Measurements from ENCODE around the gene RYR3.
"Not testable (repeated sequence)": the region's sequence is repeated elsewhere in the genome, so short reads cannot be mapped to it uniquely, and the experiment has no call there.

The RYR3 gene

GRCh38 chr15:33598382-33598781 is 287.6 kb downstream of the RYR3 start:
- not testable (repeated sequence) for DNase-seq

GRCh38 chr15:33600212-33600611 is 289.4 kb downstream of the RYR3 start:
- DNase-seq = no peak

GRCh38 chr15:33601461-33601860 is 290.7 kb downstream of the RYR3 start:
- no peak for DNase-seq

DNA sequence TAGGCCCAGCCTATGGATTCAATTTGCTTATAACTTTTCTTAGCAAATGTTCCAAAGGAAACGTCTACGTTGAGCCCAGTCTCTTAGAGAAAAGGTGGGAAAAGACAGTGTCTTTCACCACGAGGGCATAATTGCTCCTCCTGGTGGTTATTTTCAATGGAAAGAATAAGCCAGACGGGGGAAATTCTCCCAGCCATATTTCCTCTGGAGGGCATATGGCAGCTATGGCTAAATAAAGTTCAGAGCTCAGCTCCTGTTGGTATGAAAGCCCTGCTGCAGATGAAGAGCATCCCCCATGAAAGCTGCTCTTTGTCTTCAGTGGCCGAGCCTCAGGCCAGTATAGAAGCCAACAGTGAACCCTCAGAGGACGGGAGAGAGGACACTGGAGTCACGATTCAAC is 297.9 kb downstream of the RYR3 start:
- no peak for DNase-seq

DNA sequence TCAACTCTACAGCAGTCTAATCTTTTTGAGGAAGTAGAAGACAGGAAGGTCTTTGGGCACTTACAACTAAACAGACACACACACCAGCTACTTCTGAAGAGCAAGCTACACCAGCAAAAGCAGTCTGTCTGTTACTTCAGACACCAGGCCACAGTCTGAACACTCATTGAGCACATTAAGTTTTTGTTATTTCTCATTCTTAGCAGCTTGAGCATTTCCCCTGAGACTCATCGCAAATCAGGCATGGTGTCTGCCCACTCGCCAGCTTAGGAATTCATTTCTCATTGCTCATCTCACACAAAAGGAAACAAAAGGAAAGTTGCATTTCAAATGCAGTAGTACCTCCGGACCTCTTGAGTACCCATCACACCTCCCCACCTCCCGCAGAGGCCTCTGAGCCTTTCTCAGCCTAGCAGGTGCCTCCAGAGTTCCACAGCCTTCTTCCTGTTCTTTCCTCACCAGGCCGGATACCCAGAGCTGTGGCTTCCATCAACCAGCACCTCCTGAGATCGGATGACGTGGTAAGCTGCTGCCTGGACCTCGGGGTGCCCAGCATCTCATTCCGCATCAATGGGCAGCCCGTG is 302.0 kb downstream of the RYR3 start:
- DNase-seq = no peak

DNA sequence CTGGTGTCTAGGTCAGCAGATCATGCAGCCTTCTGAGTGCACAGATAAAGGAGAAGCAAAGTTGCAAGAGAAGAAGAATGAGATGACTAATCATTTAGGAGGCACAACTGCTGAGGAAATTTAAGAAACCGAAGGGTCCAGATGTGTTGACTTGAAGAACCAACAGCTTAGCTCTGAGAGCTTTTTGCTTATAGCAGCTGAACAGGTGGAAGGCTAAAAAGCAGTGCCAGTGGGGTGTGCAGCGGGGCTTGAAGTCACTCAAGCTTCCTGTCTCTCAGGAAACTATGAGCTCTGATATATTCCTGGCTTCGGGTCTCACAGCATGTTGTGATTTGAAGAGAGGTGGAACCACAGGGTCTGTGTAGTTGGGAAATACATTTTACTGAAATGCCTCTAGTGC is 305.7 kb downstream of the RYR3 start:
- no peak for DNase-seq

- no peak for DNase-seq
These were observed 307.6 kb downstream of the RYR3 start for GRCh38 chr15:33618350-33618749.

DNA sequence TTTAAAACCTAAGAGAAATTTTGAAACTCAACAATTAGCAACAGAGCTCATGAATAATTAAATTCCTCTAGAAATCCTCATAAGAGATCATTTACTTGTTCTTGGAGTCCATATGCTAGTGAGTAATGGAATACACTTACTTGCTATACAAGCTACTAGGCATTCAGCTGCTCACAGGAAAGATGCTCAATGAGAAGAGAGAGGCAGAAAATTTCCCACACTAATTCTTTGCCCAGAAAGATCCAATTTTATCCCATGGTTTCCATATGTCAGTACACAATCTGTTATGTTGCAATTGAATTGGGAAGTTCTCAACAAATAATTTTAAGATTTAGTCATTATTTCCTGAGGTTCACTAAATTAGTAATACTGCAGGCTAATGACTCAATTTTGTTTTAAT is 310.4 kb downstream of the RYR3 start:
- no peak for DNase-seq

GRCh38 chr15:33623010-33623409 is 312.2 kb downstream of the RYR3 start:
- DNase-seq = no peak

- no peak for DNase-seq
These were observed 313.7 kb downstream of the RYR3 start for GRCh38 chr15:33624439-33624838.

GRCh38 chr15:33629647-33630046 is 318.9 kb downstream of the RYR3 start:
- DNase-seq = no peak

- DNase-seq = no peak
These were observed 325.5 kb downstream of the RYR3 start for GRCh38 chr15:33636234-33636633.

DNA sequence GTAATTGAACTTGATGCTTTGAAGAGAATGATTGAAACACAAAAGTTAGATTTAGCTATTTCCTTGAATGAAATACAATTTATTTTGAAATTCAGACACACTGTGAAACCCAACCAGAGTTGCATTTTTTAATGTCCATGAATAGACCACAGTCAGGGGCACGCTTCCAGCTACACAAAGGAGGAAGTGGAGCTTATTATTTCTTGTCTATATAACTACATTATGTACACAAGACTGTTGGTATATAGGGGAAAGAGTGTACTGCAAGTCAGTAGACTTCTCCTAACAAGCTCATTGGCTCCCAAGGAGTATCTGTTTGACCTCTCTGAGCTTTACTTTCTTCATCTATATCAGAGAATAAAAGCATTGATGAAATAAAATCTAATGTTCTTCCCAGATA is 326.2 kb downstream of the RYR3 start:
- no peak for DNase-seq

DNA sequence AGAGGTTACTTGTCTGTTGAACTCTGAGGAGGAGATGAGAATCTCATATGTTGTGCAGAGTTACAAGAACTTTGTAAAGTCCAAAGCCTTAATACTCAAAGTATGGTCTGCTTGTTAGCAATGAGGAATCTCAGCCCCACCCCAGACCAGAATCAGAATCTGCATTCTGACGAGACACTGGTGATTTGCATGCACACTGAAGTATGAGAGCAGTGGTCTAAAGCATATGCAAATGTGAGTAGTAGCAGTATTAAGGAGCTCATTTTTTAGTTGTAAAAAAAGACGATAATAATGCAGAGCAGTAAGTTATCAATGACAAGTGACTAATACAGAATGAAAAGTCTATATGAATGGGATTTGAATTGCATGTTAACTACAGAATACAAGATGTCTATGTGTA is 327.7 kb downstream of the RYR3 start:
- DNase-seq = no peak

- DNase-seq = no peak
These were observed 328.3 kb downstream of the RYR3 start for GRCh38 chr15:33639051-33639450.

DNA sequence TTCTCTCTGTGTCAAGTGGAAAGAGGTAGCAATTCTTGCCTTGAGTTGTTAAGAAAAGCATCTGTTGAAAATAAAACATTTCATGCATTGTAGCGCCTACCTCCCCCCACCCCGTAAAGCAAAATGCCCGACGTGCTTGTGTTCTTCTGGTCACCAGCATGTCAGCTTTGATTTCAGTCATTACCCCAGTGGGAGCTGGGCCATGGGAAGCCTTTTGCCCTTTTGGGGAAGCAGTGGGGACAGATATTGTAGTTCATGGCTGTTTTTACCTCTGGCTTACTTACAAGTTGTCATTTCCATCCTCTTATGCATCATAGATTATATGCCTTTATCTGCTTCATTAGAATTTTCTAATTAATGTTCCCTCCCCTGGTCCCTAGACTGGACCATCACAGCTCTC is 328.7 kb downstream of the RYR3 start:
- DNase-seq = no peak

GRCh38 chr15:33639978-33640377 is 329.2 kb downstream of the RYR3 start:
- no peak for DNase-seq

GRCh38 chr15:33641069-33641468 is 330.3 kb downstream of the RYR3 start:
- DNase-seq = no peak

GRCh38 chr15:33644304-33644703 is 333.5 kb downstream of the RYR3 start:
- DNase-seq = no peak

GRCh38 chr15:33646744-33647143 is 336.0 kb downstream of the RYR3 start:
- no peak for DNase-seq

DNA sequence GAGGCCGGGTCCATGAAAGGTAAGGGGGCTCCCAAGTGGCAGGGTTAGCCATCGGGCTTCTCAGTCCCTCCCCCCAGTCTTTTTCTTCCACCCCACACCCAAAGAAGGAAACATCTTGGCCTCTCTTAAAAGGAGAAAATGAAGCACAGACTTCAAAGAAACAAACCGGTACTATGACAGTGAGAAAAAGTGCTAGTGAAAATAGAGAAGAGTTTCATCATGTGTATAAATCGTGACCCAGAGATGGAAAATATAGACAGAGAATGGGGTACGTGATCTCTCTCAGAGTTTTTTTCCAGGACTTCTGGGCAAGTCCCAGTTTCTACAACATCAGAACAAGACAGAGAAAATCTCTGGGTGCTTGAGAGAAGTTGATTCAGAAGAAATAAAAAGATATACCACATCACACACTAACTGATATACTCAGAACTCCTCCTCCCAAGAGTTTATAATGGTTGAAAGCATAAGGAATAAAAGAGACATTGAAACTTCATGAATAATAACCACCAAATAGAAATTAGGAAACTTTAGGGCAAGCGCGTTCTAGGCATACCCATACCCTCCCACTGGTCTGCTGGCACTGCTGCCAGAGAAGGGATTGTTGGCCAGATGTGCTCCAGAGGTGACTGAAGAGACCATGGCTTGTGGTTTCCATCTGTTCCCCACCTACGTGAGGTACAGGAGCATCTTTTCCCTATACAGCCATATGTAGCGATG is 338.6 kb downstream of the RYR3 start:
- DNase-seq = peak; percentile 36 to 43

DNA sequence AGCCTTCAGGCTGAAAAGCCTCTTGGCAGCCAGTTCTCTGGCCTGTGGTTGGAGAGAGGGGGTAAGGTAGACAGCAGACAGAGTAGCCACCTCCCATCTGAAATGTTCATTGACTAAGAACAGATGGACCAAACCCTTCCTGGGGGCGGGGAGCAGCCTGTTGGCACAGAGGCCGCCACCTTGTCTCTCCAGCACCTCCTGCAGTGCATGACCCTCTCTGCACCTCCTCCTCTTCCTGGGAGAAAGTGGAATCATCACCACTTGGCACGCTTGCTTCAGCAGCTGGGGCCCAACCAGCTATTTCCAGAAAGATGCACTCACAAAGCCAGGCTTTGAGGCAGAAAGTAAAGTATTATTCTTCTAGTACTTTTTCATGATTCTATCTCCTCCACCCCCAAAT is 344.1 kb downstream of the RYR3 start:
- DNase-seq = no peak

DNA sequence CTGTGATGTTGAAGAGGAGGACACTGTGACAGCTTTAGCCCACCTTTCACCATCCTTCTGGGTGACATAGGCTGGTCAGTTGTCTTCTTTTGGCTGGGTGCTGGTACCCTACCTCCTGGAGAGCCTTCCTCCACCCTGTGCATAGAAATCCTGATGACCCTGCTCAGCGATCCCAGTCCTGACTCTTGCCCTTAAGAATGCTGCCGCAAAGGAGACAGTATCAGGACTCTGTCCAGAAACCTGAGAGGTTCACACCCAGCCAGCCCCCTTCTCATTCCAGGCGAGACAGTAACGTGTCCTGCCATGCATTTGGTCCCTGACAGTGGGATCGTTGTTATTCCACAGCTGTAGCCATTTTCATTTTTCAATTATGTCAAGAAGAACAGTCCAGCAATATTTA is 344.7 kb downstream of the RYR3 start:
- DNase-seq = no peak

DNA sequence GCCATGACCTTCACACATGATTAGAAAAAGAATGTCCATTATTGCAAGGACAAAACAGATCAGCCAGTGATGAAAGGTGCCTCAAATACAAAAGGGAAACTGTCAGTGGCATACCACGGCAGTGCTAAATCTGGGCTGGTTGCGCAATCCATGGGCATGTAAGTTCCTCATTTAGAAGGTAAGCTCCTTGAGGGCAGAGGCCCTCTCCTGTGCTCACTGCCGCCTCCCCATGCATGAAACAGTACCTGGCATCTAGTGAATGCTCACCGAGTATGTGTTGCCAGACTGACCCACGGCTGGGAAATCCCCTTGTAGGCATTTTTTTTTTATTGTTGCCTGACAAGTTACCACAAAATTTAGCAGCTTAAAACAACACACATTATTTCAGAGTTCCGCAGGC is 345.4 kb downstream of the RYR3 start:
- no peak for DNase-seq

DNA sequence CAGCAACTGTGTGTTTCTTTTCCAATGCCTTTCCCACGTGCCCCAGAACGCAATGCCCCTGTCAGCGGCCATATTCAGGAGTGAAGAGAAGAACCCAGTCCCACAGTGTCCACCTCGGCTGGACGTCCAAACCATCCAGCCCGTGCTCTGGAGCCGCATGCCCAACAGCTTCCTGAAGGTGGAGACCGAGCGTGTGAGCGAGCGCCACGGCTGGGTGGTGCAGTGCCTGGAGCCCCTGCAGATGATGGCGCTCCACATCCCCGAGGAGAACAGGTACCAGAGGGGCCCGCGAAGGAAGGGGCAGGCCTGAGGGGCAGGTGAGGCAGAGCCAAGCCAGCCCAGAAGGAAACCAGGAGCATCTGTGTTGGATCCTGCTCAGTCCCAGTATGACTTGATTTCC is 349.4 kb downstream of the RYR3 start:
- DNase-seq = no peak
